Fibroblast of skin of left quadriceps (primary cell): ENCODE measurements around the gene C4A.
"Not testable (repeated sequence)": the region's sequence is repeated elsewhere in the genome, so short reads cannot be mapped to it uniquely, and the experiment has no call there.

Experiments used
- DNase-seq, 2 experiments: peaks; one replicate each; pipeline ENCODE4 v3.0.0-alpha.2; 2013; ENCODE audit warnings: low read depth in 2 of 2

The C4A gene

DNA sequence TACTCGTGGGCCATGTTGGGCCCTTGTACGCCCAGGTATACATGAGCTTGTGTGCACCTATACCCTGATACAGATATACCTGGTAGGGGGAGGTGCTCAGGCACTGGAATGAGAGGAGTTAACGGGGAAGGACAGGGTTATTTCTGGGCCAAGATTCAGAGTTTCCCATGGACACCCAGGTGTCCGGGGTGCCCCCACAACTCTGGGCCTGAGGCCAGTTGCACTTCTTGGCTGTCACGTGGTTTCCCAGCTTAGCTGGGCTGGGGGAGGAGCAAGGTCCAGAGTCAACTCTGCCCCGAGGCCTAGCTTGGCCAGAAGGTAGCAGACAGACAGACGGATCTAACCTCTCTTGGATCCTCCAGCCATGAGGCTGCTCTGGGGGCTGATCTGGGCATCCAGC is at the start of gene C4A:
Gene C4A, plus strand, starts transcription at position 314 of the 400 bp plus-strand sequence. Its CDS starts 51 bp downstream, at position 365.
- DNase-seq: not testable (repeated sequence)

DNA sequence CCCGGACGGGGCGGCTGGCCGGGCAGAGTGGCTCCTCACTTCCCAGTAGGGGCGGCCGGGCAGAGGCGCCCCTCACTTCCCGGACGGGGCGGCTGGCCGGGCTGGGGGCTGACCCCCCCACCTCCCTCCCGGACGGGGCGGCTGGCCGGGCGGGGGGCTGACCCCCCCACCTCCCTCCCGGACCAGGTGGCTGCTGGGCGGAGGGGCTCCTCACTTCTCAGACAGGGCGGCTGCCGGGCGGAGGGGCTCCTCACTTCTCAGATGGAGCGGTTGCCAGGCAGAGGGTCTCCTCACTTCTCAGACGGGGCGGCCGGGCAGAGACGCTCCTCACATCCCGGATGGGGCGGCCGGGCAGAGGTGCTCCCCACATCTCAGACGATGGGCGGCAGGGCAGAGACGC is 49.7 kb upstream of the C4A start:
- not testable (repeated sequence) for DNase-seq

DNA sequence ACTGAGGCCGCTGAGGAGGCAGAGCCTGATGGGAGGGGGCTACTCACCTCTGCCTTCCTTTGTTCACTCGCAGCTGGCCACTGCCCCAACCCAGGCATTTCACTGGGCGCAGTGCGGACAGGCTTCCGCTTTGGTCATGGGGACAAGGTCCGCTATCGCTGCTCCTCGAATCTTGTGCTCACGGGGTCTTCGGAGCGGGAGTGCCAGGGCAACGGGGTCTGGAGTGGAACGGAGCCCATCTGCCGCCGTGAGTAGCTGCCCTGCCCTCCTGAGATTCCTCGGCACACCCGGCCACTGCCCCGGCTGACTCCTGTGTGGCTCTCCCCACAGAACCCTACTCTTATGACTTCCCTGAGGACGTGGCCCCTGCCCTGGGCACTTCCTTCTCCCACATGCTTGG is 48.3 kb upstream of the C4A start:
- DNase-seq: no peak

DNA sequence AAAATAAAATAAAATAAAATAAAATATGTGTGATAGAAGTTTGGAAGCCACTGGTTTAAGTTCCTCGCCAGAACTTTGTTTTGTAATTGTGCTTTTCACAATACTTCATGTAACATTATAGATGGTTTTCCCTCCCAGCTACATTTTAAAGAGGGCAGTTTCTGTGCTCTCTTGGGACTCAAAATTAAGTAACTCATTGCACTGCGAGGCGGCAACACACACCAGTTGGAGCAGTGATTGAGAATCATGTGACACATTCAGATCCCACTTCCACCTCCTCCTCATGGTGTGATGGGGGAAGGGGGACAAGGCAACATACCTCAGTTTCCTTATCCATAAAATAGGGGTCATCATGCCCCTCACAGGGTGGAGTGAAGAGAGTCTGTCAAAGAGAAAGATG is 46.8 kb upstream of the C4A start:
- DNase-seq: no peak

DNA sequence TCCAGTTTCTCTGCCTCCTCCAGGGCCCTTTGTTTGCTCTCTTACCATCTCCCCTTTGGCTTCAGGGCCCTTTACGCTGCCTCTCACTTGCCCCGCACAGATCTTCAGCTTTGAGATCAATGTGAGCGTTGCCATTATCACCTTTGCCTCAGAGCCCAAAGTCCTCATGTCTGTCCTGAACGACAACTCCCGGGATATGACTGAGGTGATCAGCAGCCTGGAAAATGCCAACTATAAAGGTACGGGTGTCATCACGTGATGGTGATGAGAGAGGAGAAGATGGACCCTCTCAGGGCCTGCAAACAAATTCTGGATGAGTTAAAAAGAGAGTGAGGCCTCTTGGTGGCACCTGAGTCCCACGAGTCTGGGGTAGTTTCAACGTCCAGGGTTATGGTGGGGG is 46.0 kb upstream of the C4A start:
- no peak for DNase-seq

DNA sequence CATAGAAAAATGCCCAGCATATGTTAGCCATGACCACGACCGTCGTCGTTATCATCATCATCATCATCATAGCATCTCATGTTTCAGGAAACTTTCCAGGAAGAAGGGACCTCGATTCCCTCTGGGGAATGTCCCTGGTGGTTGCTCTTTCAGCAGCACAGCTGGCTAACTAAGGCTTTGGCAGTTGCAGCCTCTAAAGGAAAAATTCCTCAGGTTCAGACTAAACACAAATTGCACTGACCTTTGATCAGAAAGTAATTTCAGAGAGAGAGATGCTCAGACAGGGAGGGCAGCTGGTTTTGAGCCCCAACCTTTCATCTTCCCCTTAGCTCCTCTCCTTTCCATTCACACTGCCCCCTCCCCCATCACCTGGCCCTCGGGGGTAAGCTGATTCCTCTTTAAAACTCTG is 41.6 kb upstream of the C4A start:
- DNase-seq: no peak

DNA sequence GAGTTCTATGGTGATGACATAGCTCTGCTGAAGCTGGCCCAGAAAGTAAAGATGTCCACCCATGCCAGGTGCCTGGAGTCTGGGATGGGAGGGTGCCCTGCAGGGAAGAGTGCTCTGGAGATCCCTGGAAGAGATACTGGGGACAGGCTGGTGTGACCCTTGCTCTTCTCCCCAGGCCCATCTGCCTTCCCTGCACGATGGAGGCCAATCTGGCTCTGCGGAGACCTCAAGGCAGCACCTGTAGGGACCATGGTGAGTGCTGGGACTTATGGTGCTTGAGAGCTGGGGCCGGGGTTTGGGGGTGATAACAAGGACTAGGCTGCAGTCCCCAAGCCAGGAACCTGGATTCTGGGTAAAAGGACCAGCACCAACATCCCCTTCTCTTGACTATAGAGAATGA is 38.1 kb upstream of the C4A start:
- no peak for DNase-seq

DNA sequence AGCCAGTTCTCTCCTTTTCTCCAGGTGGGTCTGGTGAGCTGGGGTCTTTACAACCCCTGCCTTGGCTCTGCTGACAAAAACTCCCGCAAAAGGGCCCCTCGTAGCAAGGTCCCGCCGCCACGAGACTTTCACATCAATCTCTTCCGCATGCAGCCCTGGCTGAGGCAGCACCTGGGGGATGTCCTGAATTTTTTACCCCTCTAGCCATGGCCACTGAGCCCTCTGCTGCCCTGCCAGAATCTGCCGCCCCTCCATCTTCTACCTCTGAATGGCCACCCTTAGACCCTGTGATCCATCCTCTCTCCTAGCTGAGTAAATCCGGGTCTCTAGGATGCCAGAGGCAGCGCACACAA is 36.7 kb upstream of the C4A start:
- DNase-seq: no peak

DNA sequence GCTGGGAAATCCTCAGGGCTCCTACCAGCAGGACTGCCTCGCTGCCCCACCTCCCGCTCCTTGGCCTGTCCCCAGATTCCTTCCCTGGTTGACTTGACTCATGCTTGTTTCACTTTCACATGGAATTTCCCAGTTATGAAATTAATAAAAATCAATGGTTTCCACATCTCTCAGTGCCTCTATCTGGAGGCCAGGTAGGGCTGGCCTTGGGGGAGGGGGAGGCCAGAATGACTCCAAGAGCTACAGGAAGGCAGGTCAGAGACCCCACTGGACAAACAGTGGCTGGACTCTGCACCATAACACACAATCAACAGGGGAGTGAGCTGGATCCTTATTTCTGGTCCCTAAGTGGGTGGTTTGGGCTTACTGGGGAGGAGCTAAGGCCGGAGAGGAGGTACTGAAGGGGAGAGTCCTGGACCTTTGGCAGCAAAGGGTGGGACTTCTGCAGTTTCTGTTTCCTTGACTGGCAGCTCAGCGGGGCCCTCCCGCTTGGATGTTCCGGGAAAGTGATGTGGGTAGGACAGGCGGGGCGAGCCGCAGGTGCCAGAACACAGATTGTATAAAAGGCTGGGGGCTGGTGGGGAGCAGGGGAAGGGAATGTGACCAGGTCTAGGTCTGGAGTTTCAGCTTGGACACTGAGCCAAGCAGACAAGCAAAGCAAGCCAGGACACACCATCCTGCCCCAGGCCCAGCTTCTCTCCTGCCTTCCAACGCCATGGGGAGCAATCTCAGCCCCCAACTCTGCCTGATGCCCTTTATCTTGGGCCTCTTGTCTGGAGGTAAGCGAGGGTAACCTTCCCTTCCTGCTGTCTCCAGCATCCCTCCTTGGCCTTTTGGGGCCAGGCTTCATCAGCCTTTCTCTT is 36.1 kb upstream of the C4A start, which contains the start of gene CFB:
Gene CFB, plus strand, starts transcription at position 589 of the 863 bp plus-strand sequence. Its CDS starts 127 bp downstream, at position 716.
- peak; percentile 40 to 55 for DNase-seq

DNA sequence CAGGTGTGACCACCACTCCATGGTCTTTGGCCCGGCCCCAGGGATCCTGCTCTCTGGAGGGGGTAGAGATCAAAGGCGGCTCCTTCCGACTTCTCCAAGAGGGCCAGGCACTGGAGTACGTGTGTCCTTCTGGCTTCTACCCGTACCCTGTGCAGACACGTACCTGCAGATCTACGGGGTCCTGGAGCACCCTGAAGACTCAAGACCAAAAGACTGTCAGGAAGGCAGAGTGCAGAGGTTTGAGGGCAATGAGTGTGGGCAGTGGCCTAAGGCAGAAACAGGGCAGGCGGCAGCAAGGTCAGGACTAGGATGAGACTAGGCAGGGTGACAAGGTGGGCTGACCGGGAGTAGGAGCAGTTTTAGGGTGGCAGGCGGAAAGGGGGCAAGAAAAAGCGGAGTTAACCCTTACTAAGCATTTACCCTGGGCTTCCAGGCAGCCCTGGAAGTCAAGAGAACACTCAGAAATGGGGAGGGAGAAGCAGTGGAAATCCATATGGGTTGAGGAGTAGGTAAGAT is 35.4 kb upstream of the C4A start:
- no peak for DNase-seq

DNA sequence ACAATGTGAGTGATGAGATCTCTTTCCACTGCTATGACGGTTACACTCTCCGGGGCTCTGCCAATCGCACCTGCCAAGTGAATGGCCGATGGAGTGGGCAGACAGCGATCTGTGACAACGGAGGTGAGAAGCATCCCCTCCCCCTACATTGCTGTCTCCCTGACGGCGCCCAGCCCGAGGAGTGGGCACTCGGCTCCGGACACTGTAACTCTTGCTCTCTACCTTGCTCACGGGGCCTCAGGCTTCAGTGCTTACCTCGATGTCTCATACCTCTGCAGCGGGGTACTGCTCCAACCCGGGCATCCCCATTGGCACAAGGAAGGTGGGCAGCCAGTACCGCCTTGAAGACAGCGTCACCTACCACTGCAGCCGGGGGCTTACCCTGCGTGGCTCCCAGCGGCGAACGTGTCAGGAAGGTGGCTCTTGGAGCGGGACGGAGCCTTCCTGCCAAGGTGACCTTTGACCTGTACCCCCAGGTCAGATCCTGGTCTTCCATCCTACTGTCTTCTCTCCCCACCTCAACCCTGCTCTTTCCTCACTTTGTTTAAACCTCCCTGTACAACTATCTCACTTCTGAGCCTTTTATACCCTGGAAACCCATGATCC is 34.7 kb upstream of the C4A start:
- no peak for DNase-seq

DNA sequence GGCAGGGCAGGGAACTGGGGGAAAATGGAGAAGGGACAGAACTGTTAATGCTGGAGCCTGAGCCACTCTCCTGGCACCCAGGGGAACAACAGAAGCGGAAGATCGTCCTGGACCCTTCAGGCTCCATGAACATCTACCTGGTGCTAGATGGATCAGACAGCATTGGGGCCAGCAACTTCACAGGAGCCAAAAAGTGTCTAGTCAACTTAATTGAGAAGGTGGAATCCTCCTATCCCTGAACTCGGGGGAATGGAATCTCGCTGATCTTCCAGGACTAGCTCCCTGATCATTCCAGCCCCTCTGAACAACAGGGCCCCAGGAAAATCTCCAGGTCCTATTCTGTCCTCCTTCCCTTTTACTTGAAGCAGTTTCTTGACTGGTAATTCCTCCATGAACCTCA is 34.0 kb upstream of the C4A start:
- DNase-seq: no peak

DNA sequence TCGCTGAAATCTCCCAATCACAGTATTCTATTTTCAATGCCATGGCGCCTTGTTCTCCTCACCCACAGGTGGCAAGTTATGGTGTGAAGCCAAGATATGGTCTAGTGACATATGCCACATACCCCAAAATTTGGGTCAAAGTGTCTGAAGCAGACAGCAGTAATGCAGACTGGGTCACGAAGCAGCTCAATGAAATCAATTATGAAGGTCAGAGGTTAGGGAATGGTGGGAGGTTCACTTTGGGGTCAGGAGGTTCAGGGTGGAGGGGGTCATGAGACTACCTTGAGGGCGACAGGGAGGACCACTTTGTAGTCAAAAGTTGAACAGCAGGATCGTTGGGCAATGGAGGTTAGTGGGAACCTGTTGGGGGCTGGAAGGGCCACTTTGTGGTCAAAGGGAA is 33.6 kb upstream of the C4A start:
- no peak for DNase-seq

DNA sequence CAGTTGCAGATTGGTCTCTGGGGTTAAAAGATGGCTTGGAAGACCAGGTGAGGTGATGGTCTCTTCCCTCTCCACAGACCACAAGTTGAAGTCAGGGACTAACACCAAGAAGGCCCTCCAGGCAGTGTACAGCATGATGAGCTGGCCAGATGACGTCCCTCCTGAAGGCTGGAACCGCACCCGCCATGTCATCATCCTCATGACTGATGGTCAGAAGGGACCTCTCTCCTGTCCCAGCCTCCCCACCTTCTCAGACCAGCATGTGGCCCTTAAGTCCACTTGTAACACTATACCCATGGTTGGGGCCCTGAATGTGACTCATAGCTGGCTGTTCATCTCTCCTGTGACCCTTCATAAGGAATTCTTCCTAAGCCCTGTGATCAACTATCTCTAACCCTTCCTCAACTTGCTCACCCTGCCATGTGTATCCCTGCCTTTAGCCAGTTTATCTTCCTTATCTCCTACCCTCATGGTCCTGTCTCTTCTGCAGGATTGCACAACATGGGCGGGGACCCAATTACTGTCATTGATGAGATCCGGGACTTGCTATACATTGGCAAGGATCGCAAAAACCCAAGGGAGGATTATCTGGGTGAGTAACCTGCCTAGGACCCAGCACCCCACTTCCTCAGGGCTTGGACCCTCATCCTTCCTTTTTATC is 33.0 kb upstream of the C4A start:
- no peak for DNase-seq

DNA sequence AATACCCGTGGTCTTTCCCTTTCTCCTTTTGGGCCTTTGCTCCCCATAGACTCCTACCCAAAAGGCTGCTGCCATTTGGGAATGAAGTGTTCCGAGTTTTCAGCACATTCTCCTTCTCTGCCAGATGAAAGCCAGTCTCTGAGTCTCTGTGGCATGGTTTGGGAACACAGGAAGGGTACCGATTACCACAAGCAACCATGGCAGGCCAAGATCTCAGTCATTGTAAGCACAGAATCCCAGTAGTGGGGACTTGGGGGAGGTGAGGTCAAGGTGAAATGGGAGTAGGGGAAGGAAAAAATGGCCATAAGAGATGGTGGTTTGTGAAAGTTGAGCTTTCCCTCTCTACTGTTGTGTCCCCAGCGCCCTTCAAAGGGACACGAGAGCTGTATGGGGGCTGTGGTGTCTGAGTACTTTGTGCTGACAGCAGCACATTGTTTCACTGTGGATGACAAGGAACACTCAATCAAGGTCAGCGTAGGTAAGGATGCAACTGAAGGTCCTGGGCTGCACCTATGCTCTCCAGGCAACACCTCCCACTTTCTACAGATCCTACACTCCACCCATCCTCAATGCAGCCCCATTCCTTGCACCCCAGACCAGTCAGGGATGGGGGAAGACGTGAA is 31.8 kb upstream of the C4A start:
- no peak for DNase-seq

DNA sequence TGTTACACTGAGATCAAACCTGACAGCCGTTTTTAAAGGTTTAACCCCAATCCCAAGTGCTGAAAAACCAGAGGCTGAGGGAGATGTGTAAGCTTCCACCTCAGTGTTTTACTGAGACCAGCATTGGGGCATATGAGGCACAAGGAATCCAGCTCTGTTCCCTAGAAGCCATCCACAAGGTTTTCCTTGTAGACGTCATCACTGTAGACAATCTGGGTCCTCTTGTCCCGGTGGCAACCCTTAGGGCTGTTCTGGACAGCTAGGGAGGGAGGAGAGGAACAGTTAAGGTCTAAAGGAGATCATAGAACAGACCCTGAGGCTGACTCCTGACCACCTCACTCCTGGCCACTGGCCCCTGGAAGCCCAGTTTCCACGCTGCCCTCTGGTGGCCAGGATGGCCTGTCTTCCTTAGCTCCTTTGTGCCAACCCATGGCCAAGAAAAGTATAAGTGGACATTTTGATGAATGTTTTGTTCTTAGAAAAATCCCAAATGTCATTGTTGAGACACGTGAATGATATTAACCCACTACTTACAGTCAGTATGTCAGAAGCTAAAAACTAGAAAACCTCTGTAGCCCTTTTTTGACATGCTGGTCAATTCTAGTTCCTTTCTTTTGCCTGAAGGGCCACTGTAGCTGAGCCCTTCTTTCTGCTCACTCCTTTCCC is 29.6 kb upstream of the C4A start:
- no peak for DNase-seq

DNA sequence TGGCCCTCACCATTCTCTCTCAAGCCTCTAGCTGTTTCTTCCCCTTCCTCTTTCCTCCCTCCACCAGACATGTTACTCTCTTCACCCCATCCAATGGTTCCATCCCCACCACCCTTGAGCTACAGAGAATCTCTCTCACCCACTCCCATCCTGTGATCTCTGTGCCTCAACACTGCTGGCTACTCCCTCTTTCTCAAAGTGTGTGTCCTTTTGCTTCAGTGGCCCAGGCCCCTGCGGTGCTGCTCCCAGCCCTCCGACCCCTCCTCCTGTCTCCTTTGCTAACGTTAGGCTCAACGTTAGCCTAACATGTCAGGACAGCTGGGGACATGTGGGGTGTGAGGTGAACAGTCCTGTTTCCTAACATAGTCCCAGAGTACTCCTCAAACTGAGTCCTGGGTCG is 29.0 kb upstream of the C4A start:
- no peak for DNase-seq

DNA sequence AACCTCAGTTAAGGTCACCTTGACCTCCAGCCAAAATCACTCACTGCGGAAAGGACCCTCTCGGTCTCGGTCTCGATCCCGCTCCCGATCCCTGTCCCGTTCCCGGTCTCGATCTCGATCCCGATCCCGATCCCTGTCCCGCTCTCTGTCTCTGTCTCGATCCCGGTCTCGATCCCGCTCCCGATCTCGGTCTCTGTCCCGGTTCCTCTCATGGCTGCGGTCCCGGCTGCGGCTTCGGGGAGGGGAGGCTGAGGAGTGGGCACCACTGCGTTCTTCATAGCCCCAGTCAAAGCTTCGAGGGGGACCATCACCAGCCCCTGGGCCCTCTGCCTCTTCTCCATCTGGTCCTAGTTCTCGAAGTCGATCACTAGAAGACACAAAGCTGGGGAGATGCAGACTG is 27.3 kb upstream of the C4A start:
- DNase-seq: no peak

DNA sequence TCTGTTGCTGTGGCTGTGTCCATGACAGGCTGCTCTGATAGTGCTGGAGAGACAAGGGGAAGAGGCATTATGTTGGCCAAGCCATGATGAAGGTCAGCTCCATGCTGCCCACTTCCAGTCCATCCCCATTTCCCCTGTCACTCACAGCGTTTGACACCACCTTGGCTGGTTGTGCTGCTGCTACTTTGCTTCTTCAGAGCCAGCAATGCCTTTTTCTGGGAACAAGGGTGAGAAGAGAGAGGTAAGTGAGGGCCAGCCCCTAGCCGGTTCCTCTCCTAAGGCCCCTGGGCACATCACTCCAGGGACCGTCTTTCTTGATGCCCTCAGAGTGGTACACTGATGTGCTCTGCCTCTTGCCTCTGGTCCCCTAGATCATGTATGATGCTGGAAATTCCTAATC is 25.1 kb upstream of the C4A start:
- DNase-seq: no peak

DNA sequence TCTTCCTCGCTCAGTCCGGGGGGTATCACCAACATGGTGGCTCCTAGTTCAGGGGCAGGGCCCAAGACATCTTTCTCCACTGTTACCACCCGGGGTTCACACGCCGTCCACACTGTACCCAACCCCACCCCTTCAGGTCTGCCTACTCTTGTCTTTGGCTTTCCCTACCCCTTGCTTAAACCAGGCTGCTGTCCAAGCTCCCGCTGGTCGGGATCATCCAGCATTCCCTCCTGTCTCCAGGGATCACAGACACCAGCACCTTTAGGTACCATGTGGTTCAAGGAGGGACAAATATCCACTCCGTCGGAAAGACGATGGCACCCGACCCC is 23.5 kb upstream of the C4A start:
- no peak for DNase-seq
